Midbrain (tissue), 1 donor: ENCODE data around the gene ABHD6.
"Not testable (repeated sequence)": the region's sequence is repeated elsewhere in the genome, so short reads cannot be mapped to it uniquely, and the experiment has no call there.

ENCODE experiments used
- DNase-seq: peaks from one replicate; lab custom pipeline; 2025; lab: John Stamatoyannopoulos, UW

The ABHD6 gene

GRCh38 chr3:58274027-58274614 is 36.5 kb downstream of the ABHD6 start:
- no peak for DNase-seq

- DNase-seq, result no peak
Measured at GRCh38 chr3:58281069-58281468, 43.5 kb downstream of the ABHD6 start.

GRCh38 chr3:58285334-58285733 is 47.7 kb downstream of the ABHD6 start:
- DNase-seq, result no peak

GRCh38 chr3:58287354-58287753 is 49.8 kb downstream of the ABHD6 start:
- peak; percentile 80 for DNase-seq

- peak; percentile 29 for DNase-seq
Measured at GRCh38 chr3:58288011-58288728, 50.6 kb downstream of the ABHD6 start.

- DNase-seq, result not testable (repeated sequence)
Measured at GRCh38 chr3:58288964-58289613, 51.5 kb downstream of the ABHD6 start.

GRCh38 chr3:58290446-58290845 is 52.9 kb downstream of the ABHD6 start:
- DNase-seq, result not testable (repeated sequence)

- DNase-seq, result no peak
Measured at GRCh38 chr3:58291671-58292338, 54.2 kb downstream of the ABHD6 start.

- DNase-seq, result no peak
Measured at GRCh38 chr3:58292866-58293265, 55.3 kb downstream of the ABHD6 start.

- peak; percentile 45 for DNase-seq
Measured at GRCh38 chr3:58293516-58293915, 55.9 kb downstream of the ABHD6 start.

GRCh38 chr3:58296269-58296668 is 58.7 kb downstream of the ABHD6 start:
- peak; percentile 85 for DNase-seq

GRCh38 chr3:58296843-58297242 is 59.3 kb downstream of the ABHD6 start:
- DNase-seq, result no peak

- DNase-seq, result no peak
Measured at GRCh38 chr3:58298190-58298589, 60.6 kb downstream of the ABHD6 start.

GRCh38 chr3:58299075-58299474 is 61.5 kb downstream of the ABHD6 start:
- DNase-seq, result no peak

- DNase-seq, result peak; percentile 38
Measured at GRCh38 chr3:58299839-58300516, 62.4 kb downstream of the ABHD6 start.

GRCh38 chr3:58305882-58306711 is 68.5 kb downstream of the ABHD6 start, which contains the start of the genes HTD2 and RPP14:
Gene HTD2, plus strand, starts transcription at chr3:58306520. Its CDS starts 11,094 bp downstream, at chr3:58317614.
Gene RPP14, plus strand, starts transcription at chr3:58306245. Its CDS starts 4,085 bp downstream, at chr3:58310330.
- DNase-seq, result peak; percentile 96

GRCh38 chr3:58307639-58308215 is 70.1 kb downstream of the ABHD6 start:
- no peak for DNase-seq

- DNase-seq, result no peak
Measured at GRCh38 chr3:58308728-58309127, 71.1 kb downstream of the ABHD6 start.

GRCh38 chr3:58317811-58318210 is 80.2 kb downstream of the ABHD6 start:
- no peak for DNase-seq

GRCh38 chr3:58321791-58322190 is 84.2 kb downstream of the ABHD6 start:
- DNase-seq, result no peak

GRCh38 chr3:58322793-58323192 is 85.2 kb downstream of the ABHD6 start:
- DNase-seq, result no peak
